ENCODE results near the gene VPS13D.
A peak's percentile ranks its signal among the peaks of the same experiment; 100 is the strongest.

VPS13D gene

DNA sequence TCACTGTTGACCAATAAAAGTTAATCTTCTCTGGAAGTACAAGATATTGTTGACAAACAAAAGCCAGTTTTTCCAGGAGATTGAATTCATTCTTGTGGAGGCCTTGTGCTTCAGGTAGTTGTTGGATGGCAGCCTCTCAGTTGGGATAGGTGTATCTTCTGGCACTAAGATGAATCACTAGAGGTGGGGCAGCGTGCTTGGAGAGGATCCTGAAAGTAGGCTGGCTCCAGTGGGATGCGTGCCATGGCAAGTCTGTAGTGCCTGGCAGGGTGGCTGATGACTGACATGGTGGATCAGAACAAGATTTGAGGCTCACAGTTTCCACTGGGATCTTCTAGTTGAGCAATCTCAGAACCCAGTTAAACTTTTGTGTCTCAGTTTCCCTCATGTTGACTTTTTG, 2.4 kb downstream of the VPS13D start:
- no peak overlapping the region for H3K9ac ChIP-seq (ENCODE audit: low read depth, low read length)
- H3K27ac ChIP-seq (ENCODE audit: low read depth, low read length) = no peak overlapping the region
- no peaks in the 10 kb centered on the region for H3K27me3 ChIP-seq (ENCODE audit: insufficient read depth, low read length)
- 91% methylated on average over 2 of the region's 2 CpGs for WGBS
- peaks cover 11% of the 10 kb centered on the region for H3K36me3 ChIP-seq (ENCODE audit: insufficient read depth, low read length)
- H3K4me3 ChIP-seq (ENCODE audit: low read length) = no peak overlapping the region
- H3K4me1 ChIP-seq (ENCODE audit: insufficient read depth, low read length) = peaks cover 12% of the 10 kb centered on the region; the same call in 1 of the 2 replicates
- H3K9me3 ChIP-seq (ENCODE audit: insufficient read depth, low read depth, low read length) = no peaks in the 10 kb centered on the region

DNA sequence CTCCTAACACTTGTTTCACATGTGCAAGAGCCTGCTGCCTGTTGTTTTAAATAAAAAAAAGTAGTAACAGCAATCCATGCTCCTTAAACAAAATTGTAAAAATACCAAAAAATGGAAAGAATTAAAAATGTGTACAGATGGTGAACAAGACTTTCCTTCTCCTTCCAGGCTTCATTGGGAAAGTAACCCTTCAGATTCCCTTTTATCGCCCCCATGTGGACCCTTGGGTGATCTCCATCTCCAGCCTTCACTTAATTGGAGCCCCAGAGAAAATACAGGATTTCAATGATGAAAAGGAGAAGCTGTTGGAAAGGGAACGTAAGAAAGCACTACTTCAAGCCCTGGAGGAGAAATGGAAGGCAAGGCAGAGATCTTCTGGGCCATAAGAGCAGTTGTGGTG, 14.2 kb downstream of the VPS13D start:
- Histone ChIP-seq H3K27ac (ENCODE audit: low read depth, low read length) (no peak overlapping the region), H3K27me3 (ENCODE audit: insufficient read depth, low read length) (no peaks in the 10 kb centered on the region), H3K9me3 (ENCODE audit: insufficient read depth, low read depth, low read length) (no peaks in the 10 kb centered on the region), H3K4me3 (ENCODE audit: low read length) (no peak overlapping the region), H3K9ac (ENCODE audit: low read depth, low read length) (no peak overlapping the region), H3K4me1 (ENCODE audit: insufficient read depth, low read length) (peaks cover 24% of the 10 kb centered on the region), H3K36me3 (ENCODE audit: insufficient read depth, low read length) (peaks cover 32% of the 10 kb centered on the region)
- WGBS = 51% methylated on average over 2 of the region's 2 CpGs

- H3K27ac ChIP-seq (ENCODE audit: low read depth, low read length) = no peak overlapping the region
- H3K9ac ChIP-seq (ENCODE audit: low read depth, low read length) = no peak overlapping the region
- H3K36me3 ChIP-seq (ENCODE audit: insufficient read depth, low read length) = peaks cover 36% of the 10 kb centered on the region
- no peaks in the 10 kb centered on the region for H3K9me3 ChIP-seq (ENCODE audit: insufficient read depth, low read depth, low read length)
- 93% methylated on average over 5 of the region's 5 CpGs for WGBS
- H3K27me3 ChIP-seq (ENCODE audit: insufficient read depth, low read length) = no peaks in the 10 kb centered on the region
- peaks cover 29% of the 10 kb centered on the region for H3K4me1 ChIP-seq (ENCODE audit: insufficient read depth, low read length)
- no peak overlapping the region for H3K4me3 ChIP-seq (ENCODE audit: low read length)
Measured at GRCh38 chr1:12244585-12244984, 14.8 kb downstream of the VPS13D start.

DNA sequence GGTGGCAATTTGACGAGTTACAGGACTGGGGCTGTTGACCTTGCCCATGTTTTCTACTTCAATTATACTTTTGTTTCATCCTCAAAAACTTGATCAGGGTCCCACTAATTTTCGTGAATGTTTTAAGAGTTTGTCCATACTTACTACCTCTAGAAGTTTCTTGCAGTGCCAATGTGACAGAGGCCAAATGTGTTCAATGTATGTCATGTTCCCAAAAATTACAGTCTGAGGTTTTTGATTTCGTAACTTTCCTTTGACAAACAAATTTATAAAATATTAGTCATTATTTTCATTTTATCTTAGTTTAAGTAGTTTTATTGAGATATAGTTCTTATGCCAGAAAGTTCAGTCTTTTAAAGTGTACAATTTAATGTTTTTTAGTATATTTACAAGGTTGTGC, 15.3 kb downstream of the VPS13D start:
- peaks cover 41% of the 10 kb centered on the region for H3K36me3 ChIP-seq (ENCODE audit: insufficient read depth, low read length)
- H3K27ac ChIP-seq (ENCODE audit: low read depth, low read length) = no peak overlapping the region
- H3K9me3 ChIP-seq (ENCODE audit: insufficient read depth, low read depth, low read length) = no peaks in the 10 kb centered on the region
- 100% methylated on average over 2 of the region's 3 CpGs for WGBS
- no peak overlapping the region for H3K4me3 ChIP-seq (ENCODE audit: low read length)
- peaks cover 34% of the 10 kb centered on the region for H3K4me1 ChIP-seq (ENCODE audit: insufficient read depth, low read length)
- H3K27me3 ChIP-seq (ENCODE audit: insufficient read depth, low read length) = no peaks in the 10 kb centered on the region
- no peak overlapping the region for H3K9ac ChIP-seq (ENCODE audit: low read depth, low read length)

- H3K4me1 ChIP-seq (ENCODE audit: insufficient read depth, low read length) = peaks cover 35% of the 10 kb centered on the region
- H3K9ac ChIP-seq (ENCODE audit: low read depth, low read length) = no peak overlapping the region
- no peaks in the 10 kb centered on the region for H3K27me3 ChIP-seq (ENCODE audit: insufficient read depth, low read length)
- H3K9me3 ChIP-seq (ENCODE audit: insufficient read depth, low read depth, low read length) = no peaks in the 10 kb centered on the region
- H3K27ac ChIP-seq (ENCODE audit: low read depth, low read length) = no peak overlapping the region
- no peak overlapping the region for H3K4me3 ChIP-seq (ENCODE audit: low read length)
- peaks cover 47% of the 10 kb centered on the region for H3K36me3 ChIP-seq (ENCODE audit: insufficient read depth, low read length)
Measured at GRCh38 chr1:12245733-12246132, 15.9 kb downstream of the VPS13D start.

DNA sequence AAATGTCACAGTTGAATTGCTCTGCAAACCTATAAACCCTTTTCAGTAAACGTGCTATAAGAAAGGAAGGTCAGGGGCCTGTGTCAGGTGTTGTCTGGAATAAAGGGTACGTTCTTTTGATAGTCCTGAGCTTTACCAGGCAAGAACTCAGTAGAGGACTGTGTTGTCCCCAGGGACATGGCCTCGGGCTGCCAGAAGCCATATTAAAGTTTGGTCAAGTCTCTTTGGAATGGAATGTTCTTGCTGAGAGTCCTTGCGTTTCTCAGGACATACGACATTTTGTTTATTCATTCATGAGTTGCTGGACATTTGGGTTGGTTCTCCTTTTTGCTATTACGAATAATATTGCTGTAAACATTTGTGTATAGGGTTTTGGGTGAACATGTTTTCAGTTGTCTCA, 16.8 kb downstream of the VPS13D start:
- Histone ChIP-seq H3K27me3 (ENCODE audit: insufficient read depth, low read length) (no peaks in the 10 kb centered on the region), H3K9me3 (ENCODE audit: insufficient read depth, low read depth, low read length) (no peaks in the 10 kb centered on the region), H3K36me3 (ENCODE audit: insufficient read depth, low read length) (peaks cover 52% of the 10 kb centered on the region), H3K9ac (ENCODE audit: low read depth, low read length) (no peak overlapping the region), H3K4me1 (ENCODE audit: insufficient read depth, low read length) (peaks cover 30% of the 10 kb centered on the region), H3K4me3 (ENCODE audit: low read length) (no peak overlapping the region), H3K27ac (ENCODE audit: low read depth, low read length) (no peak overlapping the region)
- WGBS = 96% methylated on average over 6 of the region's 6 CpGs

DNA sequence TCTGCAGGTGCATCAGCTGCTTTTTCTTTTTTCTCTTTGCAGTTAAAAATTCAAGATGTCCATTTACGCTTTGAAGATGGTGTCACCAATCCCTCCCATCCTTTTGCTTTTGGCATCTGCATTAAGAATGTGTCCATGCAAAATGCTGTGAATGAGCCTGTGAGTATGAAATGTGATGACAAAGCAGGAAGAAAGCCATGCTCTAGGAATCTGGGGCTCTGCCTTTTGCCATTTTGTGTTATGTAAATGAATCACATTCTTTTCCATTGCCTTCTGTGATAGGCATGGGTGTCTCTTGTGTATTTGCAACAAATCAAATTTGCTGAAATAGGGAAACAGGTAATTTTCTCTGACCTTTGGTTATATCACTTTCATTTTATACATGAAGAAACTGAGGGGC, 19.4 kb downstream of the VPS13D start:
- Histone ChIP-seq H3K4me3 (ENCODE audit: low read length) (no peak overlapping the region), H3K9me3 (ENCODE audit: insufficient read depth, low read depth, low read length) (no peaks in the 10 kb centered on the region), H3K36me3 (ENCODE audit: insufficient read depth, low read length) (peaks cover 59% of the 10 kb centered on the region), H3K27me3 (ENCODE audit: insufficient read depth, low read length) (no peaks in the 10 kb centered on the region), H3K9ac (ENCODE audit: low read depth, low read length) (no peak overlapping the region), H3K27ac (ENCODE audit: low read depth, low read length) (peak overlapping the region; percentile 20; the same call in 1 of the 2 replicates), H3K4me1 (ENCODE audit: insufficient read depth, low read length) (peaks cover 18% of the 10 kb centered on the region)
- 57% methylated on average over 1 of the region's 1 CpG for WGBS

- Histone ChIP-seq H3K27ac (ENCODE audit: low read depth, low read length) (peak overlapping the region; percentile 20; the same call in 1 of the 2 replicates), H3K36me3 (ENCODE audit: insufficient read depth, low read length) (peaks cover 53% of the 10 kb centered on the region), H3K27me3 (ENCODE audit: insufficient read depth, low read length) (no peaks in the 10 kb centered on the region), H3K9me3 (ENCODE audit: insufficient read depth, low read depth, low read length) (no peaks in the 10 kb centered on the region), H3K4me1 (ENCODE audit: insufficient read depth, low read length) (peaks cover 18% of the 10 kb centered on the region), H3K4me3 (ENCODE audit: low read length) (no peak overlapping the region), H3K9ac (ENCODE audit: low read depth, low read length) (0 out of 2 replicates have a peak overlapping the region, but pooled peaks have one; percentile 5)
- WGBS = 72% methylated on average over 6 of the region's 6 CpGs
Measured at GRCh38 chr1:12249748-12250147, 19.9 kb downstream of the VPS13D start.

GRCh38 chr1:12251442-12251841, 21.6 kb downstream of the VPS13D start:
- H3K9me3 ChIP-seq (ENCODE audit: insufficient read depth, low read depth, low read length) = no peaks in the 10 kb centered on the region
- 94% methylated on average over 5 of the region's 5 CpGs for WGBS

GRCh38 chr1:12255913-12256312, 26.1 kb downstream of the VPS13D start:
- 95% methylated on average over 2 of the region's 2 CpGs for WGBS
- H3K27ac ChIP-seq (ENCODE audit: low read depth, low read length) = no peak overlapping the region
- no peaks in the 10 kb centered on the region for H3K4me1 ChIP-seq (ENCODE audit: insufficient read depth, low read length)
- no peaks in the 10 kb centered on the region for H3K9me3 ChIP-seq (ENCODE audit: insufficient read depth, low read depth, low read length)
- H3K27me3 ChIP-seq (ENCODE audit: insufficient read depth, low read length) = no peaks in the 10 kb centered on the region
- H3K9ac ChIP-seq (ENCODE audit: low read depth, low read length) = no peak overlapping the region
- H3K4me3 ChIP-seq (ENCODE audit: low read length) = no peak overlapping the region
- H3K36me3 ChIP-seq (ENCODE audit: insufficient read depth, low read length) = peaks cover 59% of the 10 kb centered on the region

More at GRCh38 chr1:12251442-12251841, 21.6 kb downstream of the VPS13D start:
- no peak overlapping the region for H3K27ac ChIP-seq (ENCODE audit: low read depth, low read length)
- H3K27me3 ChIP-seq (ENCODE audit: insufficient read depth, low read length) = no peaks in the 10 kb centered on the region
- peaks cover 50% of the 10 kb centered on the region for H3K36me3 ChIP-seq (ENCODE audit: insufficient read depth, low read length)
- H3K9ac ChIP-seq (ENCODE audit: low read depth, low read length) = no peak overlapping the region
- H3K4me3 ChIP-seq (ENCODE audit: low read length) = no peak overlapping the region
- H3K4me1 ChIP-seq (ENCODE audit: insufficient read depth, low read length) = peaks cover 18% of the 10 kb centered on the region

GRCh38 chr1:12258272-12258671, 28.4 kb downstream of the VPS13D start:
- H3K36me3 ChIP-seq (ENCODE audit: insufficient read depth, low read length) = peaks cover 69% of the 10 kb centered on the region
- 91% methylated on average over 7 of the region's 7 CpGs for WGBS
- H3K27ac ChIP-seq (ENCODE audit: low read depth, low read length) = no peak overlapping the region
- H3K4me3 ChIP-seq (ENCODE audit: low read length) = no peak overlapping the region
- no peaks in the 10 kb centered on the region for H3K4me1 ChIP-seq (ENCODE audit: insufficient read depth, low read length)
- no peaks in the 10 kb centered on the region for H3K27me3 ChIP-seq (ENCODE audit: insufficient read depth, low read length)
- H3K9me3 ChIP-seq (ENCODE audit: insufficient read depth, low read depth, low read length) = no peaks in the 10 kb centered on the region
- no peak overlapping the region for H3K9ac ChIP-seq (ENCODE audit: low read depth, low read length)

DNA sequence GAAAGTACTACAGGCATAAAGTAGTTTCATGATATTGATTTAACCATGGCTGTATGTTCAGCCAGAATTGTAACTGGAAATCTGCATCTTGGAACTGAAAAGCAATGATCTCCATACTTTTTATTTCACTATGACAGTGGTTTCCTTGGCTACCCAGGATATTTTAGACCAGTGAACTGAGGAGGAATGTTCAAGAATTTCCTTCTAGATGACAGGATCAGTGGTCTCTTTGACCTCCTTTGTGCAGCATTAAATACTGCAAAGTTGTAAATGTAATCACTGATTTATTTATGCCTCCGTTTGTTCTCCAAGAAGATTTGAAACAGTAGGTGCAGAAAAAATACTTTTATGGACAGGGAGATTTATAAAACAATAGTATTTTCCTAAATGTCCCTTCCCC, 39.5 kb downstream of the VPS13D start:
- 100% methylated on average over 1 of the region's 1 CpG for WGBS

More for the DNA sequence above, 39.5 kb downstream of the VPS13D start:
- Histone ChIP-seq H3K4me1 (ENCODE audit: insufficient read depth, low read length) (no peaks in the 10 kb centered on the region), H3K9me3 (ENCODE audit: insufficient read depth, low read depth, low read length) (no peaks in the 10 kb centered on the region), H3K4me3 (ENCODE audit: low read length) (no peak overlapping the region), H3K27me3 (ENCODE audit: insufficient read depth, low read length) (no peaks in the 10 kb centered on the region), H3K9ac (ENCODE audit: low read depth, low read length) (no peak overlapping the region), H3K36me3 (ENCODE audit: insufficient read depth, low read length) (peaks cover 82% of the 10 kb centered on the region), H3K27ac (ENCODE audit: low read depth, low read length) (no peak overlapping the region)

All from HUES64 (cell line).